DOHH2 (cell line): ENCODE measurements around the gene KDM8.

Experiments
- H3F3A ChIP-seq: fragments of 200-600 bp; sonication (generic), shearing (Covaris generic); 2 replicates; pipeline ENCODE4 v1.6.0; 2016; ENCODE audit warnings: antibody characterized with exemption, mild to moderate bottlenecking; ENCODE audit not compliant: control insufficient read depth, insufficient read depth
- H3K27ac ChIP-seq: fragments of 200-600 bp; sonication (generic); 2 replicates; pipeline ENCODE4 v1.5.1; 2014; ENCODE audit warnings: low read depth, mild to moderate bottlenecking, low read length, moderate library complexity
- H3K27me3 ChIP-seq: fragments of 200-600 bp; sonication (generic); 2 replicates; pipeline ENCODE4 v1.6.1; 2014; ENCODE audit warnings: mild to moderate bottlenecking, low read length, mixed read lengths; ENCODE audit not compliant: control insufficient read depth
- H3K36me3 ChIP-seq: fragments of 200-600 bp; sonication (generic); 2 replicates; pipeline ENCODE4 v1.6.1; 2014; ENCODE audit warnings: mild to moderate bottlenecking, low read length, moderate library complexity, mixed read lengths; ENCODE audit not compliant: control insufficient read depth
- H3K4me1 ChIP-seq: fragments of 200-600 bp; sonication (generic); 2 replicates; pipeline ENCODE4 v1.6.1; 2014; ENCODE audit warnings: mild to moderate bottlenecking, low read length, mixed read lengths; ENCODE audit not compliant: control insufficient read depth
- H3K4me2 ChIP-seq: fragments of 200-600 bp; sonication (generic); 2 replicates; pipeline ENCODE4 v1.6.0; 2014; ENCODE audit warnings: mild to moderate bottlenecking, low read length, moderate library complexity
- H3K4me3 ChIP-seq: fragments of 200-600 bp; sonication (generic); 2 replicates; pipeline ENCODE4 v1.5.1; 2014; ENCODE audit warnings: mild to moderate bottlenecking, low read length, mixed read lengths
- H3K79me2 ChIP-seq: fragments of 200-600 bp; sonication (generic); 2 replicates; pipeline ENCODE4 v1.6.1; 2014; ENCODE audit warnings: mild to moderate bottlenecking, low read length, mixed read lengths; ENCODE audit not compliant: control insufficient read depth
- H3K9me2 ChIP-seq: fragments of 200-600 bp; sonication (generic); replicated peaks from 2 replicates; pipeline ENCODE4 v1.6.1; 2014; ENCODE audit warnings: mild to moderate bottlenecking, low read length, mixed read lengths; ENCODE audit not compliant: control insufficient read depth
- H3K9me3 ChIP-seq: fragments of 200-600 bp; sonication (generic); 2 replicates; pipeline ENCODE4 v1.6.1; 2014; ENCODE audit warnings: antibody characterized with exemption, low read length, mixed read lengths; ENCODE audit not compliant: control insufficient read depth, insufficient read depth
- H4K20me1 ChIP-seq: fragments of 200-600 bp; sonication (generic); 2 replicates; pipeline ENCODE4 v1.6.0; 2014; ENCODE audit warnings: low read depth, mild to moderate bottlenecking, antibody characterized with exemption, low read length, moderate library complexity; ENCODE audit not compliant: control insufficient read depth, insufficient read depth
- CTCF ChIP-seq: fragments of 200-600 bp; sonication (generic); IDR thresholded peaks from one replicate; pipeline ENCODE4 v1.5.1; 2014; ENCODE audit warnings: antibody characterized with exemption, mild to moderate bottlenecking, low read depth, low read length; ENCODE audit not compliant: poor library complexity, severe bottlenecking
- EZH2phosphoT487 ChIP-seq: fragments of 200-600 bp; sonication (generic); IDR thresholded peaks from 2 replicates; pipeline ENCODE4 v1.6.1; 2017; ENCODE audit warnings: borderline replicate concordance, mild to moderate bottlenecking, antibody characterized with exemption, low read length, moderate library complexity, mixed read lengths

KDM8 gene

GRCh38 chr16:27209591-27209990, 6.3 kb downstream of the KDM8 start:
- Histone ChIP-seq H3K4me2 (no peak overlapping the region), H3K9me3 (no peaks in the 10 kb centered on the region), H3K27me3 (no peaks in the 10 kb centered on the region), H3K4me1 (peaks cover 32% of the 10 kb centered on the region), H3K27ac (no peak overlapping the region), H3K79me2 (peaks cover 5% of the 10 kb centered on the region), H3K4me3 (no peak overlapping the region), H4K20me1 (no peaks in the 10 kb centered on the region), H3K9me2 (no peaks in the 10 kb centered on the region), H3F3A (0 out of 2 replicates have a peak, but pooled peaks cover 2% of the 10 kb centered on the region), H3K36me3 (peaks cover 6% of the 10 kb centered on the region; the same call in 1 of the 2 replicates)
- TF ChIP-seq EZH2phosphoT487 (no peak), CTCF (no peak)

GRCh38 chr16:27210174-27210573, 6.8 kb downstream of the KDM8 start:
- H3K9me3 ChIP-seq = no peaks in the 10 kb centered on the region
- H3K4me1 ChIP-seq = peaks cover 26% of the 10 kb centered on the region
- H3K9me2 ChIP-seq = no peaks in the 10 kb centered on the region
- peaks cover 6% of the 10 kb centered on the region; the same call in 1 of the 2 replicates for H3K36me3 ChIP-seq
- H3K27me3 ChIP-seq = no peaks in the 10 kb centered on the region
- H3K27ac ChIP-seq = no peak overlapping the region
- H3K79me2 ChIP-seq = peaks cover 4% of the 10 kb centered on the region
- no peaks in the 10 kb centered on the region for H4K20me1 ChIP-seq
- 0 out of 2 replicates have a peak, but pooled peaks cover 1% of the 10 kb centered on the region for H3F3A ChIP-seq
- no peak for TF ChIP-seq EZH2phosphoT487
- no peak for TF ChIP-seq CTCF
- no peak overlapping the region for H3K4me3 ChIP-seq
- H3K4me2 ChIP-seq = no peak overlapping the region

- no peaks in the 10 kb centered on the region for H3K9me3 ChIP-seq
- no peak overlapping the region for H3K4me2 ChIP-seq
- H4K20me1 ChIP-seq = no peaks in the 10 kb centered on the region
- TF ChIP-seq EZH2phosphoT487 (no peak), CTCF (no peak)
- H3K27ac ChIP-seq = no peak overlapping the region
- no peaks in the 10 kb centered on the region for H3K9me2 ChIP-seq
- no peak overlapping the region for H3K4me3 ChIP-seq
- no peaks in the 10 kb centered on the region for H3F3A ChIP-seq
- peaks cover 18% of the 10 kb centered on the region for H3K4me1 ChIP-seq
- H3K27me3 ChIP-seq = no peaks in the 10 kb centered on the region
- peaks cover 6% of the 10 kb centered on the region; the same call in 1 of the 2 replicates for H3K36me3 ChIP-seq
- no peaks in the 10 kb centered on the region for H3K79me2 ChIP-seq
Measured at GRCh38 chr16:27211026-27211425, 7.7 kb downstream of the KDM8 start.
